ENCODE data around the gene STX2.

STX2 gene

GRCh38 chr12:130817804-130818203 is 21.2 kb downstream of the STX2 start:
- Histone ChIP-seq H3K4me3 (ENCODE audit: low read depth in 1 of 2, low read length in 1 of 2) (no peak overlapping the region), H3K4me1 (ENCODE audit: control insufficient read depth in 1 of 2, insufficient read depth in 1 of 2, low read depth in 1 of 2, low read length in 1 of 2) (peaks cover 13 to 21% of the 10 kb centered on the region in 2 experiments), H3K27me3 (no peaks in the 10 kb centered on the region), H3K9me3 (no peaks in the 10 kb centered on the region), H3K27ac (no peak overlapping the region), H3K36me3 (no peaks in the 10 kb centered on the region)
- TF ChIP-seq CTCF (IDR thresholded peaks at IDR 0.05): no peak

GRCh38 chr12:130816097-130816496 is 23.0 kb downstream of the STX2 start:
- H3K36me3 ChIP-seq: no peaks in the 10 kb centered on the region
- no peak overlapping the region for H3K4me3 ChIP-seq (ENCODE audit: low read depth in 1 of 2, low read length in 1 of 2)
- no peak overlapping the region for H3K27ac ChIP-seq
- no peaks in the 10 kb centered on the region for H3K27me3 ChIP-seq
- H3K4me1 ChIP-seq (ENCODE audit: control insufficient read depth in 1 of 2, insufficient read depth in 1 of 2, low read depth in 1 of 2, low read length in 1 of 2): peaks cover 8 to 11% of the 10 kb centered on the region in 2 experiments
- TF ChIP-seq CTCF (IDR thresholded peaks at IDR 0.05): no peak
- H3K9me3 ChIP-seq: no peaks in the 10 kb centered on the region

DNA sequence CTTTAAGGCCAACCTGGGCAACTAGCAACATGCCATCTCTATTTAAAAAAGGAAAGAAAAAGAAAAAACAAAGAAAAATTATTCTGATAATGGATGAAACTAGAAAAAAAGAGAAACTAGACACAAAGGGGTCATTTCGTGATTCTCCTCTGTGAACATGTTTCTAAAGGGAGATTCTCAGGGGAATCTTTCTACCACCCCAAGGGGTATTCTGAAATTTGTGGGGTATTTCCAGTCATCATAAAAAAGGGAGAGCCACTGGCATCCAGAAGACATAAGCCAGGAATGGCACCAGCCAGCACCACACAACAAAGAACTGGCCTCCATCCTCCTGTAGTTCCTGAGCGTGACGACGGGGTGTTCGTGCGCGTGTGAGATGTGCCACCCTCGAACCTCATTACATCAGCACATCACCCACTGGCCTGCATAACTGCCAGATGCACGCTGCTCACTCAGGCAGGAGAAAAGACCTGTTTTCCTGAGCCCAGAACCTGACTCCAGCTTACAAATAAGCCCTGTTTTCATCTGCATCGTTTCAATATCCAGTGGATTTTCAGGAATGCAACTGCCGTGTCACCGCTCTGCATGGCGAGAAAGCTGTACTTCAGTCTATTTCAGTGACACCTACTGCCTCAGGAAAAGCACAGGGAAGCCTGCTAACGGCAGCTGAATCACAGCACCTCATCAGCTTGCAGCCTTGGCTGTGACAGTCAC is 23.9 kb downstream of the STX2 start:
- Histone ChIP-seq H3K27ac (no peak overlapping the region), H3K27me3 (no peaks in the 10 kb centered on the region), H3K4me3 (ENCODE audit: low read depth in 1 of 2, low read length in 1 of 2) (no peak overlapping the region), H3K9me3 (no peaks in the 10 kb centered on the region), H3K36me3 (no peaks in the 10 kb centered on the region), H3K4me1 (ENCODE audit: control insufficient read depth in 1 of 2, insufficient read depth in 1 of 2, low read depth in 1 of 2, low read length in 1 of 2) (peaks cover 6 to 10% of the 10 kb centered on the region in 2 experiments)
- no peak for TF ChIP-seq CTCF (IDR thresholded peaks at IDR 0.05)

DNA sequence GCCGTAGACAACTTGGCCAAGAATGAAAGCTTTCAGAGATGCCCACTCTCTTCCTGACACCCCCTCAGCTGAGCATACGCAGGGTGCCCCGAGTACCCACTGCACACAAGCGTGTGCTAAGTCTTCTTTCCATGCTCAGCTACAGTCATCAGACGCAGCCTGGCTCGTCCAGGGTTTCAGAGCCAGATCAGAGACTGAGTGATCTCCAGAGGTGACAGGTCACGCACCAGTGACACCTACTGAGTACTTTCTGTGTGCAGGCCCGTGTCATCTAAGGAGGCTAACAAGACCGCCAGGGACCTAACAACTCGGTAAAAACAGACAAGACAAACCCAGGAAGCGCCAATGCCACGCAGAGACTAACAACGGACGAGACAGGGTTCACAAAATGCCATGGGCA is 25.1 kb downstream of the STX2 start:
- no peak overlapping the region for H3K27ac ChIP-seq
- H3K9me3 ChIP-seq: no peaks in the 10 kb centered on the region
- H3K4me1 ChIP-seq (ENCODE audit: control insufficient read depth in 1 of 2, insufficient read depth in 1 of 2, low read depth in 1 of 2, low read length in 1 of 2): peaks cover 6% of the 10 kb centered on the region in 2 experiments
- H3K27me3 ChIP-seq: no peaks in the 10 kb centered on the region
- TF ChIP-seq CTCF (IDR thresholded peaks at IDR 0.05): no peak
- H3K4me3 ChIP-seq (ENCODE audit: low read depth in 1 of 2, low read length in 1 of 2): no peak overlapping the region
- no peaks in the 10 kb centered on the region for H3K36me3 ChIP-seq

- Histone ChIP-seq H3K9me3 (no peaks in the 10 kb centered on the region), H3K4me3 (ENCODE audit: low read depth in 1 of 2, low read length in 1 of 2) (no peak overlapping the region), H3K4me1 (ENCODE audit: control insufficient read depth in 1 of 2, insufficient read depth in 1 of 2, low read depth in 1 of 2, low read length in 1 of 2) (peaks cover 2 to 3% of the 10 kb centered on the region in 2 experiments), H3K36me3 (no peaks in the 10 kb centered on the region), H3K27ac (no peak overlapping the region), H3K27me3 (no peaks in the 10 kb centered on the region)
- no peak for TF ChIP-seq CTCF (IDR thresholded peaks at IDR 0.05)
These were observed 25.6 kb downstream of the STX2 start for GRCh38 chr12:130813436-130813835.

Measured in neutrophil (primary cell).